Endothelial cell (in vitro differentiated cells): ENCODE data around the gene KIAA1671. TPM values are rescaled to one million over a fixed set of nuclear protein-coding genes. Genes with fewer than 3 reads are reported as not detected.
"Not testable (repeated sequence)": the region's sequence is repeated elsewhere in the genome, so short reads cannot be mapped to it uniquely, and the experiment has no call there.

ENCODE experiments used
- DNase-seq: peaks from one replicate; pipeline ENCODE4 v3.0.0; 2021; ENCODE audit warnings: low spot score
- H3K27ac Mint-ChIP-seq: one replicate; pipeline ENCODE4 v1.8.0; 2021; ENCODE audit warnings: mixed read lengths, inconsistent platforms; ENCODE audit not compliant: unreplicated experiment
- H3K27me3 Mint-ChIP-seq: one replicate; pipeline ENCODE4 v1.8.0; 2021; ENCODE audit warnings: mild to moderate bottlenecking, moderate library complexity, mixed read lengths, inconsistent platforms; ENCODE audit not compliant: unreplicated experiment
- H3K36me3 Mint-ChIP-seq: one replicate; pipeline ENCODE4 v1.8.0; 2021; ENCODE audit warnings: mild to moderate bottlenecking, low read depth, mixed read lengths, inconsistent platforms; ENCODE audit not compliant: unreplicated experiment
- H3K4me1 Mint-ChIP-seq: one replicate; pipeline ENCODE4 v1.8.0; 2021; ENCODE audit warnings: mild to moderate bottlenecking, mixed read lengths, inconsistent platforms; ENCODE audit not compliant: unreplicated experiment
- H3K4me3 Mint-ChIP-seq: one replicate; pipeline ENCODE4 v1.8.0; 2021; ENCODE audit warnings: mild to moderate bottlenecking, mixed read lengths, inconsistent platforms; ENCODE audit not compliant: unreplicated experiment
- H3K9me3 Mint-ChIP-seq: one replicate; pipeline ENCODE4 v1.8.0; 2021; ENCODE audit warnings: mixed read lengths, inconsistent platforms; ENCODE audit not compliant: unreplicated experiment
- total RNA-seq: library from RNA; stranded (reverse); fragmentation: NEBNext Ultra II Directional; extraction: Animal tissue kit (Norgen Biotek cat#: 25700); gene quantifications from one replicate; pipeline ENCODE4 v1.2.1, GENCODE V29; 2021; ENCODE audit not compliant: unreplicated experiment
- TF ChIP-seq, protein P1 (sequence below): fragments of 200-600 bp; sonication (generic); IDR thresholded peaks from one replicate; pipeline ENCODE4 v1.5.0; 2021; ENCODE audit warnings: antibody characterized with exemption; ENCODE audit not compliant: unreplicated experiment

Gene KIAA1671
- total RNA-seq, 1 donor from 2014 or later, result 92.1 TPM

DNA sequence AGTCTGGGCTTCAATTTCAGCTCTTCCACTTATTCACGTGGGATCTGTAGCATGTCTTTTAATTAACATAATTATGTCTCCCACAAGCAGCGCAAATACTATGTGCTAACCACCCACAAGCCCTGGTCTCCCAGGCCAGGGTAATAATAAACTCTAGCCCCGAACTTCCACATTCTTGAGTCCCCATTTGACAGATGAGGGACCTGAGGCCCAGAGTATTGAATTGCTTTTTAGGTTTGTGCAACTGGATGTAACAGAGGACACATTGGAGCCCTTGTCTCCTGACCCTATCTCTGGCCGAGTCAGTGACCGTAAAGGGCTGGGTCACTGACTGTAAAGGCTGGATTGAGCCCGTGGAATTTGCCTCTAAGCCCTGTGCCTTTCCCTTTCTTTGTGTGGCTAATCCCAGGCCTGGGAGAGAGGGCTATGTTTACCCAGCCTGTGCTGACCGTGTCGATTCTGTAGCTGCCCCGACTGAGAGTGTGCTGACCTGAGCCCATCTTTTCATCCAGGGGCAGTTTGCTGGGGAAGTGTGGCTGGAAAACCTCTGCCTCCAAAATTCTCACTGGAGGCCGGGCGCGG is 270.8 kb downstream of the KIAA1671 start:
- peaks cover 8% of the 10 kb centered on the region for H3K4me1 Mint-ChIP-seq
- H3K4me3 Mint-ChIP-seq, result no peak overlapping the region
- no peaks in the 10 kb centered on the region for H3K9me3 Mint-ChIP-seq
- TF ChIP-seq, protein P1, sequence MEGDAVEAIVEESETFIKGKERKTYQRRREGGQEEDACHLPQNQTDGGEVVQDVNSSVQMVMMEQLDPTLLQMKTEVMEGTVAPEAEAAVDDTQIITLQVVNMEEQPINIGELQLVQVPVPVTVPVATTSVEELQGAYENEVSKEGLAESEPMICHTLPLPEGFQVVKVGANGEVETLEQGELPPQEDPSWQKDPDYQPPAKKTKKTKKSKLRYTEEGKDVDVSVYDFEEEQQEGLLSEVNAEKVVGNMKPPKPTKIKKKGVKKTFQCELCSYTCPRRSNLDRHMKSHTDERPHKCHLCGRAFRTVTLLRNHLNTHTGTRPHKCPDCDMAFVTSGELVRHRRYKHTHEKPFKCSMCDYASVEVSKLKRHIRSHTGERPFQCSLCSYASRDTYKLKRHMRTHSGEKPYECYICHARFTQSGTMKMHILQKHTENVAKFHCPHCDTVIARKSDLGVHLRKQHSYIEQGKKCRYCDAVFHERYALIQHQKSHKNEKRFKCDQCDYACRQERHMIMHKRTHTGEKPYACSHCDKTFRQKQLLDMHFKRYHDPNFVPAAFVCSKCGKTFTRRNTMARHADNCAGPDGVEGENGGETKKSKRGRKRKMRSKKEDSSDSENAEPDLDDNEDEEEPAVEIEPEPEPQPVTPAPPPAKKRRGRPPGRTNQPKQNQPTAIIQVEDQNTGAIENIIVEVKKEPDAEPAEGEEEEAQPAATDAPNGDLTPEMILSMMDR, result no peak
- no peaks in the 10 kb centered on the region for H3K36me3 Mint-ChIP-seq
- peaks cover 2% of the 10 kb centered on the region for H3K27me3 Mint-ChIP-seq
- no peak for DNase-seq
- no peak overlapping the region for H3K27ac Mint-ChIP-seq

DNA sequence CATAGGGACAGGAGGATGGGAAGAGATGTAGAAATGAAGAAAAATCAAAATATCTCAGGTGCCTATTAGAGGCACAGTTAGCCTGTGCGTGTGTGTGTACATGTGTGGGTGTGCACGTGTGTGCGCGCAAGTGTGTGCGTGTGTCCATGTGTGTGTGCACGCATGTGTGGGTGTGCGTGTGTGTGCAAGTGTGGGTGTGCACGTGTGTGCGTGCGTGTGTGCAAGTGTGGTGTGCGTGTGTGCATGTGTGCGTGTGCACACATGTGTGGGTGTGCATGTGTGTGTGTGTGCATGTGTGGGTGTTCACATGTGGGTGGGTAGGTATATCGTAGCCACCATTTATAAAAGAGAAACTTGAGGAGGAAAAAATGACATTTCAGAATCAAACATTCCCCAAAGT is 276.3 kb downstream of the KIAA1671 start:
- TF ChIP-seq, protein P1, result no peak
- no peaks in the 10 kb centered on the region for H3K4me1 Mint-ChIP-seq
- no peaks in the 10 kb centered on the region for H3K9me3 Mint-ChIP-seq
- H3K4me3 Mint-ChIP-seq, result no peak overlapping the region
- peaks cover 4% of the 10 kb centered on the region for H3K36me3 Mint-ChIP-seq
- H3K27me3 Mint-ChIP-seq, result peaks cover 3% of the 10 kb centered on the region
- H3K27ac Mint-ChIP-seq, result no peak overlapping the region
- DNase-seq, result no peak

DNA sequence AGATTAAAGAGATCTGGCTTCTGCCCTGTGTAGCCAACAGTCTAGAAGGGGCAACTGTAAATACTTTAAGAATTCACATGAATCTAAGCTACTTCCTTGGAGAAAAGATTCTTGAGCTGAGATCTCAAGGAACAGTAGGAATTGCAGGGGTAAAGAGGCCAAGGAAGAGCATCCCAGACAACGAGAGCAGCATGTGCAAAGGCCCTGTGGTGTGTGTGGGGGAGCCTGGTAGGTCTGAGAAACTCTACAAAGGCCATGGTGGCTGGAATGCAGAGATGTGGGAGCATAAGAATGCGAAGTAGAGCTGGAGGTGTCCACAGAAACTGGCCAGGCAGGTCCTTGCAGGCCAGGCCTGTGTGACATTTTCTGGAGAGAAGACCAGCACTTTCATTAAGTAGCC is 278.2 kb downstream of the KIAA1671 start:
- not testable (repeated sequence) for DNase-seq, H3K4me3 Mint-ChIP-seq, H3K27me3 Mint-ChIP-seq, H3K36me3 Mint-ChIP-seq, H3K27ac Mint-ChIP-seq, H3K9me3 Mint-ChIP-seq, H3K4me1 Mint-ChIP-seq

DNA sequence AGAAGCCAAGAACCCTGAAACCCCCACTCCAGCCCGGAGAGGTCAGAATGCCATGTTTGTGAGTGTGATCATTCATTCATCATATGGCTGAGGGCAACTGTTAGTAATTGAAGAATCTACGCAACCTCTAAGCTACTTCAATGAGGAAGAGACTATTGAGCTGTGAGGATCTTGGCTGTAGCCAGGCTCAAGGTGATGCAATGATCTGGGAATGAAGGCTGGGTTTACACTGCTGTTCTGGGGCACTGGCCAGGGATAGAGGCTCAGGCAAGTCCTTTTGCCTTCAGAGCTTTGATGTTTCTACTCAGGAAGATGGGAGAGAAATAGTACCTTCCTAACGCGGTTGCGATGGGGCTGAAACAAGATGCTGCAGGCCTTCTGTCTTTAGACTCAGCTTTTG is 279.8 kb downstream of the KIAA1671 start:
- Mint-ChIP-seq H3K4me3 (no peak overlapping the region), H3K27me3 (peaks cover 2% of the 10 kb centered on the region), H3K36me3 (peaks cover 4% of the 10 kb centered on the region), H3K9me3 (no peaks in the 10 kb centered on the region), H3K4me1 (no peaks in the 10 kb centered on the region), H3K27ac (no peak overlapping the region)
- no peak for DNase-seq
- TF ChIP-seq, protein P1, result no peak

DNA sequence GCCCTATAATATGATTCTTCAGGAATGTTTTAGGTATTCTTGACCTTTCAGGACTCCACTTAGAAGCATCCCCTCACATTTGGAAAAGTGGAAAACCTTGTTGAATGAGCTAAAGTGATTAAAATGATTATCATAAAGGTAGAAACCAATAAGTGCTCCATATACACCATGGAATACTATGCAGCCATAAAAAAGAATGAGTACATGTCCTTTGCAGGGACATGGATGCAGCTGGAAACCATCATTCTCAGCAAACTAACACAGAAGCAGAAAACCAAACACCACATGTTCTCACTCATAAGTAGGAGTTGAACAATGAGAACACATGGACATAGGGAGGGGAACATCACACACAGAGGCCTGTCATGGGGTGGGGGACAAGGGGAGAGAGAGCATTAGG is 281.2 kb downstream of the KIAA1671 start:
- H3K27ac Mint-ChIP-seq, H3K4me1 Mint-ChIP-seq, DNase-seq, H3K36me3 Mint-ChIP-seq, H3K4me3 Mint-ChIP-seq, H3K9me3 Mint-ChIP-seq, H3K27me3 Mint-ChIP-seq: not testable (repeated sequence)

DNA sequence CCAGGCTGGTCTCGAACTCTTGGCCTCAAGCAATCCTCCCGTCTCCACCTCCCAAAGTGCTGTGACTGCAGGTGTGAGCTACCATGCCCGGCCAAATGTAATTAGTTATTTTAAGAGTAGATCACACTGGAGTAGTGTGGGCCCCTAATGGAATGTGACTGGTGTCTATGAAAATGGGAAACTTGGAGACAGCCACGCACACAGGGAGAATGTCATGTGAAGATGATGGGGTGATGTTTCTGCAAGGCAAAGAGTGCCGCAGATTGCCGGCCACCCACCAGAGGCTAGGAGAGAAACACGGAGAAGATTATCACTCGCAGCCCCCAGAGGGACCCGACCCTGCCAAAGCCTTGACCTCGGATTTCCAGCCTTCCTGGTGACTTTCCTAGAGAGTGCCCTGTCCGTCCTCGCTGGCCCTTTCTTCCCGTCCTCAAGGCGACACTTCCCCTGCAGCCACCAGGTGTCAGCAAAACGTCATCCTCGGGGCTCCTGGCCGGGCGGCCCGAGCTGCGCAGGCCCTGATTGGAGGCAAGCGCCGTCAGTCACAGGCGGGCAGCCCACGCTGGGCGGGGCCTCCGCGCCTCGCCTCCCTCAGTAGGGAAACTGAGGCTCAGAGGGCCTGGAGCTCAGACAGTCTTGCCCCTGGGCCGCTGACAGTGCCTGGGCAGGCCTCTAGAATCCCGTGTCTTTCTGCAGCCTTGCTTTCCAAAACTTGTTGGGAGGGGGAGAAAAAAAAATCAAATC is 283.2 kb downstream of the KIAA1671 start:
- no peak overlapping the region for H3K4me3 Mint-ChIP-seq
- no peak overlapping the region for H3K27ac Mint-ChIP-seq

More for the DNA sequence above, 283.2 kb downstream of the KIAA1671 start:
- peak; percentile 95 for DNase-seq
- no peaks in the 10 kb centered on the region for H3K4me1 Mint-ChIP-seq
- H3K9me3 Mint-ChIP-seq, result no peaks in the 10 kb centered on the region
- TF ChIP-seq, protein P1, result peak; percentile 68
- peaks cover 4% of the 10 kb centered on the region for H3K36me3 Mint-ChIP-seq
- H3K27me3 Mint-ChIP-seq, result peaks cover 2% of the 10 kb centered on the region
